ENCODE data around the gene CBLC.
"Not testable (repeated sequence)": the region's sequence is repeated elsewhere in the genome, so short reads cannot be mapped to it uniquely, and the experiment has no call there.

The CBLC gene

DNA sequence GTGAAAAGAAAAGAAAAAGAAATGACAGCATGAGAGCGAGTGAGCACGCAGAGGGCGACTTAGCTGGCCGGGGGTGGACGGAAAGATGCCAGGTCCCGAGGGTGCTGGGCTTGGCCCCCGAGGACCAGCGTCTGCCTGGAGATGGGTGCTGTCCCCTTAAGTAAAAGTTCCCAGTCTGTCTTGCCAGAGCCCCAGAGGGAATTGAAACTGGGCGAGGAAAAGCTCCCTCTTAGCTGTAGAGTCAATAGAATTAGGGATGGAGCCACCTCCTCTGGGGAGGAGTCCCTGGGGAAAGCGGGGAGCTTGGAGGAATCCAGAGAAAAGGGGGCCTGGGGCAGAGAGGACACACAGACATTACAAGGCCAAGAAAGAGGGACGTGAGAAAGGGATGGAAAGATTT, 44.5 kb downstream of the CBLC start:
- no peak for DNase-seq

DNA sequence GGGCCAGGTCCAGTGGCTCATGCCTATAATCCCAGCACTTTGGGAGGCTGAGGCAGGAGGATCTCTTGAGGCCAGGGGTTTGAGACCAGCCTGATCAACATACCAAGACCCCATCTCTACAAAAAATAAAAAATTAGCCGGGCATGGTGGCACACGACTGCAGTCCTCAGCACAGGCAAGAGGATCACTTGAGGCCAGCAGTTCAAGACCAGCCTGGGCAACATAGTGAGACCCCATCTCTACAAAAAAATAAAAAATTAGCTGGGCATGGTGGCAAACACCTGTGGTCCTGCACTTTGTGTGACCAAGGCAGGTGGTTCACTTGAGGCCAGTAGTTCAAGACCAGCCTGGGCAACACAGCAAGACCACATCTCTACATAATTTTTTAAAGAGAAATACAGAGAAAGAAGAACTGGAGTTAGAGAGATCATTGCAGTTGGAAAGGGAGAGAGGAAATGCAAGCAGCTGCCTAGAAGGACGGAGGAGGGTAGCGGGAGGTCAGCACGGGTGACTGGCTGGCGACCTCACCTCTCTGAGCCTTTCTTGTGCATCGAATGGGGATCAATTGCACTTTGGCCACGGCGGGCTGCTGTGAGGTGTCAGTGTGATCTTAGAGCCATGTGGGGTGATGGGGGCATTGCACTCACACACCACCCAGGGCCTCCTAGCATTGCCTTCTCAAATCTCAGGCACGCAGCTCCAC, 45.1 kb downstream of the CBLC start:
- no peak for DNase-seq

DNA sequence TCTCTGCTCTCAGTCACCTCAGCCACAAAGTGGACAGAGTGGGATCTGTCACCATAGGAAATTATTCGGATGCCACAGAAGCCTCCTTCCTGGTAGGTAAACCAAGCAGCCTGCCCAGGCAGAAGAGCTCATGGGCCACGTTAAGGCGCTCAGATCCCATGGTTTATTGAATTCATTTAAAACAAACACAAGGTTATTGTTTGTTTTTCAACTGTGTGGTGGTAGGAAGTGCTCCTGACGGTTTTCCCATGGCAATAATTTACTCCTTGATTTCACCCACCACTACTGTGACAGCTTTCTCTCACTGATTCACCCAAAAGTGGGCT, 45.6 kb downstream of the CBLC start:
- no peak for DNase-seq

DNA sequence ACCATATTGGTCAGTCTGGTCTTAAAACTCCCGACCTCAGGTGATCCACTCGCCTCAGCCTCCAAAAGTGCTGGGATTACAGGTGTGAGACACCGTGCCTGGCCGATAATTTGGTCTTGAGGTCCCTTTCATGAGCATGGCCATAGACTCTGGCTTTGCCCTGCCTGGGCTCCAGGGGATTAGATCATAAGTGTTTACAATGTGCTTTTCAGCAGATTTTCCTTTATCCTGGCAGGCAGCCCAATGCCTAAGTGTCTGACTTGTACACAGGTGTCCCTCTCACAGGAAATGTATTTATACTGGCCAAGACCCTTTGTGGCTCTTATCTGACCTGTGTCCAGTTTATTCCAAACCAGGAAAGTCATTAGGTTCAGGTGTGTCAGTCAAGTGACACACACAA, 47.1 kb downstream of the CBLC start:
- DNase-seq, result no peak

DNA sequence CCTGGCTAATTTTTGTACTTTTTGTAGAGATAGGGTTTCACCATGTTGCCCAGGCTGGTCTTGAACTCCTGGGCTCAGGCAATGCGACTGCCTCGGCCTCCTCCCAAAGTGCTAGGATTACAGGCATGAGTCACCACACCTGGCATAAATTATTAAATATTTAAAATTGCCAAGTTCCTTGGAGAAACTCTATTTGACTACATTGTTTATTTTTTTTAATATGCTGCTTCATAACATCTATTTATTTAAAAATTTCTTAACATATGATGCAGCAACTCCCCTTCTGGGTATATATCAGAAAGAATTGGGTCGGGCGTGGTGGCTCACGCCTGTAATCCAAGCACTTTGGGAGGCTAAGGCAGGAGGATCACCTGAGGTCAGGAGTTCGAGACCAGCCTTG, 55.2 kb downstream of the CBLC start:
- DNase-seq, result not testable (repeated sequence)

DNA sequence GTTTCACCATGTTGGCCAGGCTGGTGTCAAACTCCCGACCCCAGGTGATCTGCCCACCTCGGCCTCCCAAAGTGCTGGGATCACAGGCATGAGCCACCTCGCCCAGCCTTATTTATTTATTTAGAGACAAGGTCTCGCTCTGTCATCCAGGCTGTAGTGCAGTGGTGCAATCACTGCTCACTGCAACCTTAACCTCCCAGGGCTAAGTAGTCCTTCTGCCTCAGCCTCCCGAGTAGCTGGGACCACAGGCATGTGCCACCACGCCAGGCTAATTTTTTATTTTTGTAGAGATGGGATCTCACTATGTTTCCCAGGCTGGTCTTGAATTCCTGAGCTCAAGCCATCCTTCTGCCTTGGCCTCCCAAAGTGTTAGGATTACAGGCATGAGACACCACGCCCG, 56.7 kb downstream of the CBLC start:
- DNase-seq, result not testable (repeated sequence)

DNA sequence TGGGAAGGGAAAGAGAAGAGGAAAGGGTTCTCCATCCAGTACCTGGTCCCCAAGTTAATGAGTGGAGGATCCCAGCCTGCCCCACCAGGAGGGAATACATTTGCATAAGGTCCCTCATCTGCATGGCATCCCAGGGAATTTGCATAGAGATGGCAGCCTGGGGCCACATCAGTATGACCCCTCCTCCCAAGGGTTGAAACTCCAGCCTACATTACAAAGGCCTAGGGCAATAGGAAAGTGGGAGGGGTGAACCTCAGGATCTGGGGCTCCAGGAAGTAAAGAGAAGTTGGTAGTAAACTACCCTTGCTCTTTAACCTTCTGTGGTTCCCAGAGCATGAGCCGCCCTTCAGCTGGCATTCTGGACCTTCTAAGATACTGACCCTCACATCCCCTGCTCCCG, 61.6 kb downstream of the CBLC start:
- no peak for DNase-seq

DNA sequence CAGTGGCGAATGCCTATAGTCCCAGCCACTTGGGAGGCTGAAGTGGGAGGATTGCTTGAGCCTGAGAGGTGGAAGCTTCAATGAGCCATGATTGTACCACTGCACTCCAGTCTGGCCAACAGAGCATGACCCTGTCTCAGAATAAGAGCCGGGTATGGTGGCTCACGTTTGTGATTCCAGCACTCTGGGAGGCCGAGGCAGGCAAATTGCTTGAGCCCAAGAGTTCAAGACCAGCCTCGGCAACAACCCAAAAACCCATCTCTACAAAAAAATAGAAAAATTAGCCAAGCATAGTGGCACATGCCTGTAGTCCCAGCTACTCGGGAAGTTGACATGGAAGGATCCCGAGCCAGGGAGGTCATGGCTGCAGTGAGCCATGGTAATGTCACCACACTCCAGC, 63.1 kb downstream of the CBLC start:
- no peak for DNase-seq

DNA sequence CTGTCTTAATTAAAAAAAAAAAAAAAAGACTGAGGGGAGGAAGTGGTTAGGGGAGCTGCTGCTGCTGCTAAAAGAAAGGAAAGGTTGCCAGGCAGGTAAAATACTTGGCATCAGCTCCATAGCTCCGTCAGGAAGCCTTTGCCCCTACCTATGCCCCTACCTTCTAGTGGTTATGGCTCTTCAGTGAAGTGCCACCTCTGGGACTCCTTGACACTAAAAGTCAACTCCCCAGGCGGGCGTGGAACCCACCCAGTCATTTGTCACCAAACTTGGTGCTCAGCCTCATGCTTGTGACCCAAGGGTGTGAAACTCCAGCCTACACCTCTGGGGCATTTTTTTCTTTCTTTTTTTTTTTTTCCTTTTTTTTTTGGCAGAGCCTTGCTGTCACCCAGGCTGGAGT, 63.5 kb downstream of the CBLC start:
- no peak for DNase-seq

DNA sequence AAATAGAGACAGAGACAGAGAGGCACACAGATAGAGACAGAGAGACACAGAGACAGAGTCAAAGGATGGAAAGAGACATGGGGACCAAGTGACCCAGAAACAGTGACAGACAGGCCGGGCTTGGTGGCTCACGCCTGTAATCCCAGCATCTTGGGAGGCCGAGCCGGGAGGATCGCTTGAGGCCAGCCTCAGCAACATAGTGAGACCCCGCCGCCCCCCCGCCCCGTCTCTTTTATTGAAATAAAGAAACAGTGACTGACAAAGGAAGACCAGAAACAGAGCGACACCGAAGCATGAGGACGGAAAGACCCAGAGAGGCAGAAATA, 67.6 kb downstream of the CBLC start:
- DNase-seq, result no peak

DNA sequence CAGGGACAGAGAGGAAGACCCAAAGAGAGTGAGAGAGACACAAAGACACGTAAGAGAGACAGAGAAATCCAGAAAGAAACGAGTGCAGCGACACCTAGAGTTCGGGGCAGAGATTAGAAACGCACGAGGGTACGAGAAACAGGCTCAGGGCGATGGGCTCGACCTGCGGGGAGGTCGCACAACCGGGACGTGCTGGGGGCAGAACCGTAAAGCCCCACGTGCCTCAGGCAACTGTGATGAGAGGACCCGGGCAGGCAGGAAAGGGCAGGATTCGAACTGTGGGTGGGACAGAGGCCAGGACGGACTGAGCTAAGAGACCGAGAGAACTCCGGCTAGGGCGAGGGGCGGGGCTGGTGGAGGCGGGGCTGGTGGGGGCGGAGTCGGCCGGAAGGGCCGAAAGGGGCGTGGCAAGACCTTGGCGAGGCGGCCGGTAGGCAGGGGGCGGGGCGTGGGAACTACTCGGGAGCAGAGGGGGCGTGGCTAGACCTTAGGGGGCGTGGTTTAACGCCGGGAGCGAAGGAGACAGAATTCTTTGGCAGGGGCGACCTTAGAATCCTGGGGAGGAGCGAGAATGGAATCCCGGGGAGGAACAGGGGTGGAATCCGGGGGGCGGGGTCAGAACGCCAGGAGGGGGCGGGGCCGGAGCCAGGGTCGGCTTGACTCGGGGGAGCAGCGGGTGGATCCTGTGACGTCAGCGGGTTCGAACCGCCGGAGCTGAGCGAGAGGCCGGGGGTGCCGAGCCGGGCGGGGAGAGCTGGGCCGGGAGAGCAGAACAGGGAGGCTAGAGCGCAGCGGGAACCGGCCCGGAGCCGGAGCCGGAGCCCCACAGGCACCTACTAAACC, 68.1 kb downstream of the CBLC start, which contains the start of gene NECTIN2:
Gene NECTIN2 (plus strand): TSS at position 686 of the 843 bp plus-strand sequence. CDS start 229 bp downstream, outside the sequence.
- peak; percentile 95 for DNase-seq

DNA sequence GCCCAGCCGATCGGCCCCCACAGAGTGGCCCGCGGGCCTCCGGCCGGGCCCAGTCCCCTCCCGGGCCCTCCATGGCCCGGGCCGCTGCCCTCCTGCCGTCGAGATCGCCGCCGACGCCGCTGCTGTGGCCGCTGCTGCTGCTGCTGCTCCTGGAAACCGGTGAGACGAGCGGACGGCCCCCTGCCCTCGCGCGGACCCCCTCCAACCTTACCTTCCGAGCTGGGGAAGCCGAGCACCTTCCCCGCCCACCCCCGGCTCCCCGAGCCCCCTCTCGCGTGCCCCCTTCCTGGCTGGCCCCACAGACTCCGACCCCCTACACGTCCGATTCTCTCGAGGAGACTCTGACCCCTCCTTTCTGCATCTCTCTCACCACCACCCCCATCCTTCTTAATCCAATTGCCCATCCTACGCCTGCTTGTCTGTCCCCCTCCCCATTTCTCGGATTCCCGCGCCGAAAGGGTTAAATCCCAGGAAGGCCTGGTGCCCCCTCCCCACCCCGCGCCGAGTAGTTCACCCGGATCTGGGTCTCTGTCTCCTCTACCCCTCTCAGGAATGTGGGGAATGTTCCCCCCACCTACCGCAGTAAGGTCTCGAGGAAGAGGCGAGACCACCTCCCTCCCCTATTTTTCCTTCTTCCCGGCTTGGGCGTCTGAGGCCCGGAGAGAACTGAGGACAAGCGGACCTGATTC, 68.9 kb downstream of the CBLC start:
- DNase-seq, result no peak

DNA sequence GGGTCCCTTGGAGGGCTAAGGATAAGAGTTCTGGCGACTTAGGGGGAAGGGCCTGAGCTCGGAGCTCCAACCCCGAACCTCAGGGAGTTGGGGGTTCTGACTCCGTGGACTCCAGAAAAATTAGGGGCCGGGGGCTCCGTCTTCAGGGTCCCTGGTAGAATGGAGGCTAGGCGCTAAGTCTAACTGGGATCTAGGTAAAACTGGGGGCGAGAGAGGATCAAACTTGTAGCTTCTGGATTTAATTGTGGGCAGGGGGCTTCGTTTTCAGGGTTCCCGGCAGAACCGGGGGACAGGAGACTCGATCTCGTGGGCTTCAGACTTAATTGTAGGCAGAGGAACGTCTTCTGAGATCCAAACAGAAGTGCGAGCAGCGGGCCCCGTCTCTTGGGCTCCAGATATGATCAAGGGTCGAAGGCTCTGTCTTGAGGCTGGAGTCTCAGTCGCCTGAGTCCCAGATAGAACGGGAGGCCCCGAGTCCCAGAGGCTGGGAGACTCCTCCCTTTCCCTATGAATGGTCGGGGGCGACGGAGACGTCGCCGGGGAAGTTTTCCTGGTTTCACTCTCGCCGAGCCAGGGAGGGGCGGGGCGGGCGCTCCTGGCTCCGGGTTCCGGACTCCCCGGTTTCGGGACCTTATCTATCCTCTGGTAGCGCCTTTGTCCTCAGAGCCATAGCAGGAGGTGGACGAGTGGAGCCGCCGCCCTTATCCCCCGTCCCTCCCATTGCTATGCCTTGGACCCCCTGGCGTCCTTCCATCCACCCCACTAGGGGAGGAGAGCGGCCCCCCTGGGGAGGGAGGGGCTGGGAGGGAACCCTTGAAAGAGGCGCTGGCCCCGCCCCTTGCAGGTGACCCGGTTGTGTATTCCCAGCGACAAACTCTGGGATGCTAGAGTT, 69.7 kb downstream of the CBLC start:
- DNase-seq, result no peak

DNA sequence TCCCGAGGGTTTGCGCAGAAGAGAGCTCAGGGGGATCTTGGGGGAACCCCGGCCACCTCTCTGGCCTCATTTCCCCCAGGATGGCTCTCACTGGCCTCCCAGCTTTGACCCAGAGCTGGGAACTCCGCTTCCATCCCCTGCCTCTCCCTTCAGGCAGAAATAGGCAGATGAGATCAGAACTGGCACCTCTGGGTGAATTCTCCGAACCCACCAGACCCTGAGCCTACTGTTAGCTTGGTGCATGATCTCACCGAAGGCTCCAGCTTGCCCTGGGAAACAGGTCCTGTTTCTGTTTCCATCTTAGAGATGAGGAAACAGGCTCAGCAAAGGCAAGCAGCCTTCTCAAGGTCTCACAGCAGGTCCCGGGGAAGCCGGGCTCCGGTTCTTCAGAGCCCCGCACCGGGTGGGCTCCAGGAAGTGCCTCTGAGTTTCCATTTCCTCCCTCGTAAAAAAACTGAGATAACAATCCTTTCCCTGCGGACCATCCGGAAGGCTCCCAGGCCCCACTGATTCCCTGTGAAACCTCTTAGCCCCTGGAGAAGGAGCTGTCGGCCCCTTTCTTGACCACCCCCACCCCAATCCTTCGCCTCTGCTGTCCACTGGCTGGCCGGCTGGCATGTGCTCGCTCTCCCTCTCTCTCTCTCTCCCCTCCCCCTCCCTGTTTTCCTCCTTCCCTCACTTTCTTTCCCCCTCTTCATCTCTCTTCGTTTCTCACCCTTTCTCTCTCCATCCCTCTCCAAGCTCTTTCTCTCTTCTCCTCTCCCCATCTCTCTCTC, 70.5 kb downstream of the CBLC start:
- no peak for DNase-seq

DNA sequence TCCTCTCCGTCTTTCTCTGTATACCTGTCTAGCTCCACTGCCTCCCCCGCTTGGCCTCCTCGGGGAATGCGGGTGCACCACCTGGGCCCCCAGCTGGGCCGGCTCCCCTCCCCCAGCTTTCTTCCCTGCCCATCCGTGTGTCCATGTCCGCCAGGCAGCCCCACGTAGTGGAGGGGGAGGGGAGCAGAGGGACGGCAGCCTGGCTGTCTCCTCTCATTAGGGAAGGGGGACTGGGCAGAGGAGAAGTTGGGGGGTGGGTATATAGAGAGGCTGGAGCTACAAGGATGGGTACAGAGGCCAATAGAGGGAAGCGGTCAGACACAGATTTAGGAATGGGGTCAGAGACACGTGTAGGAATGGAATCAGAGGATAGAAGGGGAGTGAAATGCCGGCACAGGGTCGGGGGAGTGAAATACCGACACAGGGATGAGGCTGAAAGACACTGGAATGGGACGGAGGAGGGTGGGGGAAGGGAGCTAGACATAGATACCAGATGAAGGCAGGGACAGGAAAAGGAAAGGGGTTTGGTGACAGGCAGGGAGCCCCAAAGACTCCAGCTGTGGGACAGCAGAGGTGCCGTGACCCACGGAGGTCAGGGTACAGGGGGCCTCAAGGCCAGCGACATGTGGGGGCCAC, 71.2 kb downstream of the CBLC start:
- DNase-seq, result no peak
